Measurements from ENCODE around the gene ADGRV1.

GRCh38 chr5:91127456-91128081 lies 569.0 kb downstream of the ADGRV1 start:
- TF ChIP-seq ZNF274 (IDR thresholded peaks at IDR 0.05; ENCODE audit: low read depth, low read length) (no peak), SUZ12 (IDR thresholded peaks at IDR 0.05; ENCODE audit: extremely low read depth, insufficient read depth, insufficient read length) (no peak), YY1 (IDR thresholded peaks at IDR 0.05; ENCODE audit: insufficient read depth, insufficient read length) (no peak)
